Stimulated activated CD4-positive, alpha-beta T cell treated with anti-CD3 and anti-CD28 coated beads, Interleukin-1b, Interleukin-23, amount 100 ng/mL, for 4 hours (primary cell): ENCODE results near the gene FYCO1.

Experiments
- DNase-seq, 2 donors: peaks; one replicate each; pipeline ENCODE4 v3.0.0-alpha.2; 2020; ENCODE audit warnings: low read depth in 2 of 2

FYCO1 gene

GRCh38 chr3:45943207-45943846 is 52.3 kb downstream of the FYCO1 start, which contains the start of gene CXCR6:
Gene CXCR6, plus strand, starts transcription at chr3:45943464. Its CDS starts 3,018 bp downstream, at chr3:45946482.
- peak in 1 of 2 donors; percentile 39 for DNase-seq

- no peak for DNase-seq
Observed at GRCh38 chr3:45942051-45942825, 53.4 kb downstream of the FYCO1 start.

- DNase-seq = no peak
Observed at GRCh38 chr3:45940781-45941365, 54.8 kb downstream of the FYCO1 start.

GRCh38 chr3:45940004-45940780 is 55.4 kb downstream of the FYCO1 start:
- no peak for DNase-seq

GRCh38 chr3:45939341-45939771 is 56.3 kb downstream of the FYCO1 start:
- DNase-seq = no peak

GRCh38 chr3:45938864-45939263 is 56.8 kb downstream of the FYCO1 start:
- DNase-seq = peak; percentile 71 to 87

GRCh38 chr3:45938043-45938435 is 57.6 kb downstream of the FYCO1 start:
- no peak for DNase-seq

- no peak for DNase-seq
Observed at GRCh38 chr3:45937206-45938042, 58.2 kb downstream of the FYCO1 start.

GRCh38 chr3:45936261-45936660 is 59.4 kb downstream of the FYCO1 start:
- DNase-seq = no peak

- no peak for DNase-seq
Observed at GRCh38 chr3:45933591-45933990, 62.0 kb downstream of the FYCO1 start.

- no peak for DNase-seq
Observed at GRCh38 chr3:45932112-45932511, 63.5 kb downstream of the FYCO1 start.

- no peak for DNase-seq
Observed at GRCh38 chr3:45931496-45931895, 64.1 kb downstream of the FYCO1 start.

- DNase-seq = peak; percentile 59 to 62
Observed at GRCh38 chr3:45929042-45929679, 66.5 kb downstream of the FYCO1 start.

- no peak for DNase-seq
Observed at GRCh38 chr3:45927881-45928280, 67.7 kb downstream of the FYCO1 start.

- no peak for DNase-seq
Observed at GRCh38 chr3:45923755-45924154, 71.9 kb downstream of the FYCO1 start.

GRCh38 chr3:45922950-45923590 is 72.6 kb downstream of the FYCO1 start:
- no peak for DNase-seq

- no peak for DNase-seq
Observed at GRCh38 chr3:45922039-45922326, 73.6 kb downstream of the FYCO1 start.

GRCh38 chr3:45921158-45922038 is 74.2 kb downstream of the FYCO1 start:
- DNase-seq = no peak

- no peak for DNase-seq
Observed at GRCh38 chr3:45917146-45917898, 78.3 kb downstream of the FYCO1 start.
